NCI-H2196 treated with DMSO at 0.1 percent for 48 hours (cell line): ENCODE data around the gene SPOCK1.

ENCODE experiments used
- DNase-seq: peaks from one replicate; lab custom pipeline; 2025; ENCODE audit not compliant: unreplicated experiment; lab: John Stamatoyannopoulos, UW

The SPOCK1 gene

DNA sequence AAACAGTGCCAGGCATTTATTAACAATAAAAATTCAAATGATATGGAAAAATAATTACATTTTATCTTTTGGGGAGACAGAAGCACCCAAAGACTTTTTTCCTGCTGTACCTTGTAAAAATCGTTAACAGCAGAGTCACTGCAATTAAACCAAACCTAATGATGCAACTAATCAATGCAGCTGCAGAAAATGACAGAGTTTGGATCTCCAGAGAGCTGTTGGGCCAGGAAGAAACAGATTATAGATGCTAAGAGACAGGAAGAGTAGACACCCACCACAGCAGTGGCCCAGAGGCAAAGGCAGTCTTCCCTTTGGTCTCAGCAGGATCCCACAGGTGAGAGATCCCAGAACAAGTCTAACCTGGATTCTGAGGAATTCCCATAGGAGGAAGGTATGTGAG, 53.0 kb downstream of the SPOCK1 start:
- no peak for DNase-seq

DNA sequence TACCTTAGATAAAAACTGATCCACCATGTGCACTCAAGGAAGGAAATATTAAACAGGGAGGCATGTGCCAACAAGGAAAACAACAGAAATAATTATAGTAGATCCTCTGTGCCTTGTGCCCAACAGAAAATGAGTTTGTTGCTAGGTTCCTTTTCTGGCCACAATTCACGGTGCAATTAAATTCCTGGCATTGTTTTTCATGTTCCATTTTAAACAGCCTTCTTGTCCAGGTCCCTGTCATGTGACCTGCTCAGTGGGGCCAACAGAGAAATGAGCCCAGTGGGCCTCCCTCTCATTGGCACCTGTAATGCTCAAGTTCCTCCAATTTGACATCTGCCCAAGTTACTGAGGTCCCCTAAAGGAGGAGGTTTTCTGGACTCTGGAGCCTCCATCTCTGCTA, 56.5 kb downstream of the SPOCK1 start:
- DNase-seq, result no peak

DNA sequence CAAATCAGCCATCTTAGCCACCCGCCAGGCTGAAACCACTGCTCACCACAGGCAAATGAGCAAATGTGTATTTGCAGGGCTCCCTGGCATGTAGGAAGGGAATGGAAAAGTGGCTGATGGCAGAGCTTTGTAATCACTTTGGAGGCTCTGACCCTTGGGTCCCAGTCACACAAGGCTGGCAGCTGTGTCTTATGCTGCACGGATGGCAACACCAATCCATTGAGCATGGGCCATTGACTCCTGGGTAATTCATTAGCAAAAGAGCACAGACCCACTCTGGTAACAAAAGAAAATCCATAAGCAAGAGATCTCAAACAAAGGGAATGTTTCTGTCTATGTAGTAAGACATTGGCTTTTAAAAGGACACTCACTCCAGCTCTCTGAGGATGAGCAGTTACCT, 57.6 kb downstream of the SPOCK1 start:
- no peak for DNase-seq

- DNase-seq, result no peak
Observed at GRCh38 chr5:137440795-137441194, 58.3 kb downstream of the SPOCK1 start.

DNA sequence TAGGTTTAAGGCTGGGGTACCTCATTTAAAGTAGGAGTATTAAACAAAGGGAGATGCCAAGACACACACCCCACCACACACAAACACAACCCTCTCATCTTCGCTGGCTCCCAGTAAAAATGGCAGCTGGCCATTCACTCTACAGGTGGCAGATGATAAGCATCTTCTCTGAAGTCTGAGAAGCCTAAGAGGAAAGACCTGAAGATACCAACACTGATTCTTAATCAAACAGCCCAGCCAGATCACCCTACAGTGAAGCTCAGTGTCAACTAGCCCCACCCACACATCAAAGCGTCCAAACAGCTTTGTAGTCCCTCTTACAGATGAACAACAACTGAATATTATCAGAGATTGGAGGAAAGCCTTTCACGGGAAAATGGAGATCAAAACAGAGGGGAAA, 59.5 kb downstream of the SPOCK1 start:
- no peak for DNase-seq

DNA sequence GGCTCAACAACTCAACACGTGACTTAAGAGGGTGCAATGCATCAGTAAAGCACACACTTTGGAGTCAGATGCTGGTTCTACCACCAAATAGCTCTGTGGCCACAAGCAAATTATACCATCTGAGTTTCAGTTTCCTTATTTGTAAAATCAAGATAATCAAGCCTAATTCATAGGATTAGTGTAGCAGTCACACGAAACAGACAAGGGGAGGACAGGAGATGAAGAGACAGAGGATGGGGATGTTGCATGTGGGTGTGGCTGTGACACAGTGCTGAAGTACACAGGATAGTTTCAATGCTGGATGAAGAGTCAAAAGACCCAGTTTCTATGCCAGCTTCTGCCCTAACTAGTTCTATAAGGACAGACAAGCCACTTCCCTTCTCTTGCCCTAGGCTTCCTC, 60.2 kb downstream of the SPOCK1 start:
- no peak for DNase-seq

DNA sequence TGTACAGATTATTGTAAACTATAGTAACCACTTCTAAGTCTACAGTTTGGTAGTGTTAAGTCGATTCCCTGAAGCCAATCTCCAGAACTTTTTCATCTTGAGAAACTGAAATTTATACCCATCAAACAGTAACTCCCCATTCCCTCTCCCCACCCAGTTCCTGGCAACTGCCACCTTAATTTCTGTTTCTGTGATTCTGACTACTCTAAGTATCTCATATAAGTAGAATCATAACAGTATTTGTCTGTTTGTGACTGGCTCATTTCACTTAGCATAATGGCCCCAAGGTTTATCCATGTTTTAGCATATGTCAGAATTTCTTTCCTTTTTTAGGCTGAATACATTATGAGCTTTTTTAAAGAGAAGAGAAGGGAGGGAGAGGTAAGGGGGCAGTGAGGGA, 61.4 kb downstream of the SPOCK1 start:
- no peak for DNase-seq

DNA sequence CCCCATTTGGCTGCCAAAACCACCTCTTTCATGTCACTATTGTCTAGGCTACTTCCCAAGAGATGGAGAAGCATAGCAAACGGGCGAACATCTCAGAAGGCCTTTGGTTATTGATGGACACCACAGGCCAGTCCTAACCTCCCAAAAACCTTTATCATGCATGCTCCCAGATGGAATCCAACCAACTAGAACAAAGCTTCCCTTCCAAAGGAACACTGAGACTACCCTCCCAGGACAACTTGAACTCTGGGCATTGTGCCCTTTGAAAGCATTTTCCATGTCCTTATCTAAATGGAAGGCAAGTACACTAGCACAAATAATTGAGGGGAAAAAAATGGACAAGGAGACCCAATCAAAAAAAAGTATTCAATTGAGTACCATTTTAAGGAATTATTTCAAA, 65.6 kb downstream of the SPOCK1 start:
- no peak for DNase-seq

- no peak for DNase-seq
Observed at GRCh38 chr5:137432376-137432775, 66.8 kb downstream of the SPOCK1 start.

- no peak for DNase-seq
Observed at GRCh38 chr5:137431051-137431450, 68.1 kb downstream of the SPOCK1 start.

- no peak for DNase-seq
Observed at GRCh38 chr5:137415231-137415681, 83.9 kb downstream of the SPOCK1 start.

DNA sequence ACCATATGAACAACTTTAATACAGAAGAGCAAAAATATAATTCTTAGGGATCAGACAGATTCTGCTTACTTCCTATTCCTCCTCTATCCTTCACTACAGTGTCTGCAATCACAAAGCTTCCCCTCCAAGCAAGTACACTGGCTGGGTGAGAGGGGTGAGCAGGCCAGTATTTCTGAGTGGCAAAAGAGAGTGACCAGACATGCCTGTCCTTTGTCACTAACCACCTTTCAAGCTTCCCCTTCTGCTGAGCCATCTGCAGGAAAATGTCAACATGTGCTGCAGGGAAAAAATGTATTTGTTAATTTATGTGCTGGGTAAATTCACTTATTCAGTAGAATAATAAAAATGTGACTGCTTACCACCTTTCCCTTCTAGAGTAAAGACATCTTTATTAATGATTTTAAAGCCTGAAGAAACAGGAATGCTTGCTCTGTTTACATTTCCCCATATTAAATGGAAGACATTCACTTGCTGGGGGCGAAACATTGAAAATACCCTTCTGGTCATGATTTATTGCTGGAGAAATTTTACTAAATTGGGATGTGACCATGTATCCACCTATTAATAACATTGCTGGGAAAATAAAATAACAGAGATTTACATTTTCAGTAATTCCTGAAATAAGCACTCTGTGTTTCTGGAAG, 84.9 kb downstream of the SPOCK1 start:
- DNase-seq, result no peak

DNA sequence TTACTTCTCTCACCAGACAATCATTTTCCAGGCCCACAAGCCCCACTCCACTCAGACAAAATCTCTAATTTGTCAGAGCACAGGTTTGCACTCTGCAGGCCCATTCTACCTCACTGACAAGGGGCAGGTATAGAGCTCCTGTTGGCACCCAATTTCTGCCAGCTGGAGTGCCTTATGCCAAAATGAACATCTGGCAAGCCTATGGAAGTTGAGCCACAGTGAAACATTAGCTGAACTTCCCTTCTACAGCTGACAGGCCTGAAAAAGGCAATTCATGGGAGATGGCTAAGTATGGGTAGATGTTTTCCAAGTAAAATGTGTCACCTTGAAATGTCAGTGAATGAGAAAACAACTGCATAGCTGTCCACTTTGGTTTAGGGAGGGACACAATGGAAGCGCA, 87.0 kb downstream of the SPOCK1 start:
- DNase-seq, result no peak

- DNase-seq, result no peak
Observed at GRCh38 chr5:137410234-137411010, 88.7 kb downstream of the SPOCK1 start.

DNA sequence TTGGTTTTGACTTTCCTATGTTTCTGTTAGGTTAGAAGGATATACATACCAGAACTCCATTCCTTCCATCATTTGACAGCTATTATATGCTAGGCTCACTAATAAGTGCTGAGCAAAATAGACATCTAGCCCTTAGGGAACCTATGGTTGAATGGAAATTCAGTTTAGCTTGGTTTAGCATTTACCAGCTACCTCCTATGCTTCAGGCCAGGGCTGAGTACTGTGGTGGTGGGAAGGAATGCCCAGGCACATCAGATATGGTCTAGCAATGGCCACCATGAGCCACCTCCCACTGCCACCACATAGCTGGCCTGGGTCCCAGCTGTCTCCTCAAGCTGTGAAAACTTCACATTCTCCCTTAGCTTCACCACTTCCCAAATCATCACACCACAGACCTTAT, 89.4 kb downstream of the SPOCK1 start:
- no peak for DNase-seq

DNA sequence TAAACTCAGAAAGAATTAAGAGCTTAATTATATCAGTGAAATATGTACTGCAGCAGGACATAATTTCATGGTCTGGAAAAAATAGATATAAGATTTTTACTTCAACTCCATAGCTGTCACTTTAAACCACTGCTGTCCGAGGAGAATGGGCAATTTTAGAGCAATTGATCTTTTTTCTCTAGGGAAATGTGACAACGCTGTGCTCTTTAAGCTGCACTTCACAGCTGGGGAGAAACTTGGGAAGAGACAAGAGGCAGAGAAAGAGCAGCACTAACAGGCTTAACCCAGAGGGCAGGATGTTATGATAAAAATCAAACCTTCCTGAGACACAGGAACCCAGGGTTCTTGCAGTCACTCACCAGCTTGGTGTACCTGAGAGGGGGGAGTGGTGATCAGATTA, 92.0 kb downstream of the SPOCK1 start:
- no peak for DNase-seq

GRCh38 chr5:137405393-137405792, 93.7 kb downstream of the SPOCK1 start:
- no peak for DNase-seq

- DNase-seq, result no peak
Observed at GRCh38 chr5:137403869-137404268, 95.3 kb downstream of the SPOCK1 start.

DNA sequence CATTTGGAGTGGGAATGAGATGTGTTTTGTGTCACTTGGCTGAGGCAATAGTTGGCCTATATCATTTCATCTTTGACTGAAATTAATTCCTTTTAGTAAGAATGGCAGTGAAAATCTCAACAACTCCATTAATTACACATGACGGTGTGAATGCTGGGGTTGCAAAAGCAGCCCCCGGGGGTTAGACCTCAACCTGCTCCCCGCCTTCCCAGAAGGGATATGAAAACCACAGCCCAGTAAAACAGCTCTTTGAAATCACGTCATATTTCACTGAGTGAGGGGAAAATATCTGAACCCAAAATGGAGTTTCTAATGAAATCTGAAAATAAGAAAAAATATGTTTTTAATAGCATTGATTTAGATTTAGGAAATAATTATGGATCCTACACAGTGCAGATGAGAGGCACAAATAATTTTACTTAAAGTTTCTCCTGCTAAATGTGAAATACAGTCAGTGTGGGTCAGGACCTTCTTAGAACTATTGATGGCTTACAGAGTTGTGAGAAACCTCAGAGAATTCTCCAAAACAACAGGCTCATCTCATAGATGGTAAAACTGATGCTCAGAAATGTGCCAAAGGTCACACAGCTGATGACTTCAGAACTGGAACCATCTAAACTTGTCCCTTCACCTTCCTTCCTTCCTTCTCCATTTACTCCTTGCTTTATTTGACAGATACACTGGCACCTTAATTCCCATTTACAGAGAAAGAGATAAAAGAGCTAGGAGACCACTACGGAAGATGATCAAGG, 96.5 kb downstream of the SPOCK1 start:
- no peak for DNase-seq

DNA sequence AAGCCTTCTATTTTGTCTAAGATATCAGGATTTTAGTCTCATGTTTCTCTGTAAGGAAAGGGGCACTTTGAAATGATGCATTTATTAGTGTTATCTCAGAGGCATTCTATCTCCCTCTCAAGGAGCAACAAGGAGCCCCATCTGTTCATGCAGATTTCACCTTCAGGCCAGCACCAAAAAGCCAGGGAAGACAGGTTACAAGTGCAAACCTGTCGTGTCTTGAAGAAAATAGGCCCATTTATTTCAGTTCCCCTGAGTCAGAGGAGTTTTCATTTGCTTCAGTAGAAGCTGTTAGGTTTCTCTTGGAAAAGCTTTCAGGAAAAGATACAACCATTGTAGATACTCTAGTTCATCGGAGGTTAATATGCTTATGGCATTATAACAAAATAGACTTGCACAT, 97.2 kb downstream of the SPOCK1 start:
- DNase-seq, result no peak

DNA sequence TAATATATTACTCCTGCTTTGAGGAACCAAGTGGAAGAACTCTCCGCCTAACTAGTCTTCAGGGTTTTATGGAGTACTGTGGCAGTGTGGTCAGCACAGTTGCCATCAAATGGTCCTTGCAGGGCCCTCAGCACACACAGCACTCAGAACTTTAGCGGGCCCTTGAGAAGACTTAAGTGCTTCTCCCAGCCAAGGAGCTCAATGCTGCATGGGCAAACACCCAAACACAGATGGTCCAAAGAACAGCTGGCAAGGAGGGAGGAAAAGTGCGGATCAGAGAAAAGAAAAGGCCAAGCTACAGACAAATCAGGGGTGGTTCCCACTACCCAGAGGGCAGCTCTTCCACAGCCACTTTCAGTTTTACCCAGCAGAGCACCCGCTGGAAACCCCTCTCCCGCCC, 98.6 kb downstream of the SPOCK1 start:
- DNase-seq, result no peak

GRCh38 chr5:137399911-137400310, 99.2 kb downstream of the SPOCK1 start:
- no peak for DNase-seq
